IMR-90 (cell line): ENCODE results near the gene KRT71. TPM values are rescaled to one million over a fixed set of nuclear protein-coding genes. Genes with fewer than 3 reads are reported as not detected.

Experiments
- ATAC-seq: fragments of 200-7000 bp; cut with Tn5 transposase; 2 replicates; pipeline ENCODE4 v1.9.1; 2020; ENCODE audit warnings: low read depth, mild to moderate bottlenecking, moderate library complexity
- BruUV-seq: library from RNA; stranded (reverse); fragments of 400-500 nt; replicated peaks from 2 replicates; lab custom pipeline; 2021; lab: Mats Ljungman, UMichigan
- CTCF ChIA-PET: fragments of 300-600 bp; formaldehyde crosslinking; extraction: SDS; loops from one replicate; lab custom pipeline; 2021; ENCODE audit warnings: antibody characterized with exemption; lab: Yijun Ruan, JAX
- POLR2A ChIA-PET: fragments of 300-600 bp; sonication (Branson Sonifier 250); formaldehyde crosslinking; loops from one replicate; lab custom pipeline; 2022; ENCODE audit warnings: antibody characterized with exemption; ENCODE audit not compliant: unreplicated experiment; lab: Charles Lee
- DNase-seq: peaks from one replicate; pipeline ENCODE4 v3.0.0; 2013
- H2AFZ ChIP-seq: replicated peaks from 2 replicates; pipeline ENCODE3; 2013; ENCODE audit warnings: low read length, mild to moderate bottlenecking; ENCODE audit not compliant: poor library complexity
- H2AK5ac ChIP-seq: 2 replicates; pipeline ENCODE4 v1.6.1; 2013; ENCODE audit warnings: low read depth, low read length, inconsistent platforms
- H2AK9ac ChIP-seq: replicated peaks from 2 replicates; pipeline ENCODE3; 2013; ENCODE audit warnings: mild to moderate bottlenecking, low read depth, low read length, moderate library complexity; ENCODE audit not compliant: poor library complexity
- H2BK120ac ChIP-seq: 2 replicates; pipeline ENCODE4 v1.6.1; 2013; ENCODE audit warnings: low read depth, low read length, inconsistent platforms
- H2BK15ac ChIP-seq: 3 replicates; pipeline ENCODE4 v1.6.1; 2013; ENCODE audit warnings: low read depth, low read length, inconsistent platforms
- H2BK20ac ChIP-seq: 2 replicates; pipeline ENCODE4 v1.6.1; 2013; ENCODE audit warnings: low read depth, mild to moderate bottlenecking, inconsistent platforms, low read length, moderate library complexity
- H2BK5ac ChIP-seq: 2 replicates; pipeline ENCODE4 v1.6.1; 2013; ENCODE audit warnings: mild to moderate bottlenecking, low read depth, low read length, inconsistent platforms; ENCODE audit not compliant: poor library complexity, severe bottlenecking
- H3K14ac ChIP-seq: replicated peaks from 2 replicates; pipeline ENCODE4 v1.6.1; 2013; ENCODE audit warnings: low read depth, low read length, inconsistent platforms
- H3K18ac ChIP-seq: 2 replicates; pipeline ENCODE4 v1.6.1; 2013; ENCODE audit warnings: low read depth, low read length, control low read depth
- H3K23ac ChIP-seq: 2 replicates; pipeline ENCODE4 v1.6.1; 2013; ENCODE audit warnings: low read depth, low read length, inconsistent platforms
- H3K27ac ChIP-seq: 2 replicates; pipeline ENCODE4 v1.5.1; 2013; ENCODE audit warnings: mild to moderate bottlenecking, control low read depth, low read length; ENCODE audit not compliant: insufficient read depth
- H3K27me3 ChIP-seq: 2 replicates; pipeline ENCODE4 v1.6.1; 2013; ENCODE audit warnings: low read length; ENCODE audit not compliant: control insufficient read depth, insufficient read depth
- H3K36me3 ChIP-seq: 2 replicates; pipeline ENCODE4 v1.6.1; 2013; ENCODE audit warnings: low read length, mixed read lengths; ENCODE audit not compliant: control insufficient read depth, insufficient read depth
- H3K4ac ChIP-seq: 2 replicates; pipeline ENCODE4 v1.6.1; 2013; ENCODE audit warnings: low read depth, low read length, inconsistent platforms
- H3K4me1 ChIP-seq: 2 replicates; pipeline ENCODE4 v1.6.1; 2013; ENCODE audit warnings: low read length, mixed read lengths; ENCODE audit not compliant: control insufficient read depth, insufficient read depth
- H3K4me2 ChIP-seq: 2 replicates; pipeline ENCODE4 v1.6.1; 2013; ENCODE audit warnings: low read depth, mild to moderate bottlenecking, control low read depth, low read length, moderate library complexity
- H3K4me3 ChIP-seq: 2 replicates; pipeline ENCODE4 v1.5.1; 2013; ENCODE audit warnings: low read depth, mild to moderate bottlenecking, control low read depth, low read length, moderate library complexity; ENCODE audit not compliant: insufficient read depth
- H3K56ac ChIP-seq: 2 replicates; pipeline ENCODE4 v1.6.1; 2013; ENCODE audit warnings: low read length, inconsistent platforms; ENCODE audit not compliant: insufficient read depth; ENCODE audit errors: extremely low read depth
- H3K79me1 ChIP-seq, 2 experiments: 2 replicates each; pipeline ENCODE4 v1.6.1; 2013; ENCODE audit warnings: low read length in 2 of 2, inconsistent platforms in 1 of 2, low read depth in 1 of 2
- H3K9ac ChIP-seq: 2 replicates; pipeline ENCODE4 v1.6.1; 2013; ENCODE audit warnings: low read depth, low read length, control low read depth
- H3K9me1 ChIP-seq: 2 replicates; pipeline ENCODE4 v1.6.1; 2013; ENCODE audit warnings: low read length, inconsistent platforms; ENCODE audit not compliant: insufficient read depth
- H3K9me3 ChIP-seq: 2 replicates; pipeline ENCODE4 v1.6.1; 2013; ENCODE audit warnings: low read length; ENCODE audit not compliant: control insufficient read depth, insufficient read depth
- H4K20me1 ChIP-seq: 2 replicates; pipeline ENCODE4 v1.6.1; 2013; ENCODE audit warnings: low read length, inconsistent platforms; ENCODE audit not compliant: insufficient read depth
- H4K5ac ChIP-seq: 2 replicates; pipeline ENCODE4 v1.6.1; 2013; ENCODE audit warnings: mild to moderate bottlenecking, low read depth, low read length, control low read depth
- H4K8ac ChIP-seq, 2 experiments: 2 replicates each; pipeline ENCODE4 v1.6.1; 2013; ENCODE audit warnings: low read depth in 2 of 2, low read length in 2 of 2, control low read depth in 1 of 2, inconsistent platforms in 1 of 2
- H4K91ac ChIP-seq: 2 replicates; pipeline ENCODE4 v1.6.1; 2013; ENCODE audit warnings: low read depth, low read length, inconsistent platforms; ENCODE audit not compliant: insufficient read depth
- CHD1 ChIP-seq: IDR thresholded peaks from 2 replicates; pipeline ENCODE4 v1.6.1; 2012; ENCODE audit warnings: low read depth, low read length, improper control_type of control experiment
- FOS ChIP-seq: fragments of 150-350 bp; IDR thresholded peaks from 2 replicates; pipeline ENCODE4 v1.6.1; 2016; ENCODE audit warnings: low read depth, low read length
- MXI1 ChIP-seq: IDR thresholded peaks from 2 replicates; pipeline ENCODE4 v1.6.1; 2012; ENCODE audit warnings: low read depth, mild to moderate bottlenecking, low read length, moderate library complexity, borderline replicate concordance
- POLR2A ChIP-seq: IDR thresholded peaks from 2 replicates; pipeline ENCODE4 v1.6.1; 2012; ENCODE audit warnings: mild to moderate bottlenecking, low read depth, low read length
- RCOR1 ChIP-seq: IDR thresholded peaks from 2 replicates; pipeline ENCODE4 v1.6.1; 2012; ENCODE audit warnings: mild to moderate bottlenecking, low read length, improper control_type of control experiment; ENCODE audit not compliant: insufficient replicate concordance
- RFX5 ChIP-seq: IDR thresholded peaks from 2 replicates; pipeline ENCODE4 v1.8.0; 2012; ENCODE audit warnings: low read depth, mild to moderate bottlenecking, low read length, moderate library complexity
- WGBS, 2 experiments: methylation state at CpG; one replicate each; pipeline versions ENCODE4 v1.1.5 to v1.1.7; 2013; ENCODE audit warnings: missing lambda C conversion rate in 2 of 2; ENCODE audit not compliant: insufficient read length in 1 of 2; ENCODE audit errors: extremely low coverage in 2 of 2; 5-methylcytosine and 5-hydroxymethylcytosine counted together
- dilution Hi-C: fragments of 300-500 bp; cut with HindIII; formaldehyde crosslinking; loops from one replicate; pipeline ENCODE4 v1.14.3; 2018; ENCODE audit warnings: low sequenced_read_pairs; ENCODE audit not compliant: unreplicated experiment
- in situ Hi-C: fragments of 300-500 bp; cut with MboI; formaldehyde crosslinking; loops from 3 replicates; pipeline ENCODE4 v1.14.3; 2019; ENCODE audit warnings: low sequenced_read_pairs, inconsistent platforms, mixed read lengths
- intact Hi-C: fragments of 100-400 bp; cut with micrococcal nuclease; formaldehyde crosslinking; loops from 2 replicates; pipeline ENCODE4 v1.10.0; 2022
- polyA plus RNA-seq, 3 experiments: library from polyadenylated mRNA; depleted of rRNA; stranded (reverse); fragments of >200 nt; gene quantifications; 2 replicates each; pipeline ENCODE4 v1.2.3, GENCODE V29; 2012; ENCODE audit warnings: low replicate concordance in 1 of 3
- total RNA-seq: library from RNA; depleted of rRNA; stranded (reverse); fragments of >200 nt; gene quantifications from 2 replicates; pipeline ENCODE4 v1.2.3, GENCODE V29; 2012

KRT71 gene
- total and polyA plus RNA-seq, 2 of the 4 experiments (the other 2 are of a cell fraction): not detected

GRCh38 chr12:52517888-52518287 lies 35.1 kb downstream of the KRT71 start (continued):
- TF ChIP-seq RCOR1 (no peak), FOS (no peak)

- peaks cover 30% of the 10 kb centered on the region for H3K27me3 ChIP-seq
- intact Hi-C loops: no loop called here
- H3K27ac ChIP-seq: no peak overlapping the region
- no peak overlapping the region for H2BK15ac ChIP-seq
- no peaks in the 10 kb centered on the region for H3K9me1 ChIP-seq
- POLR2A ChIA-PET: no interaction called here
- dilution Hi-C loops: no loop called here
- no peak overlapping the region for H2AFZ ChIP-seq
- no TSS peak for BruUV-seq
- in situ Hi-C loops: no loop called here
- ATAC-seq: no peak
- H4K91ac ChIP-seq: no peak overlapping the region
- H3K9ac ChIP-seq: no peak overlapping the region
- H3K56ac ChIP-seq: no peak overlapping the region
- no peak overlapping the region for H2AK9ac ChIP-seq
- H4K8ac ChIP-seq: no peak overlapping the region
- no peaks in the 10 kb centered on the region for H3K4me1 ChIP-seq
- no peak overlapping the region for H2BK20ac ChIP-seq
- TF ChIP-seq RFX5 (no peak), POLR2A (no peak), CHD1 (no peak), MXI1 (no peak)
- H3K79me1 ChIP-seq: no peaks in the 10 kb centered on the region
- H3K4me3 ChIP-seq: no peak overlapping the region
- no peaks in the 10 kb centered on the region; the same call in 1 of the 2 replicates for H4K20me1 ChIP-seq
- no peak overlapping the region for H3K4ac ChIP-seq
- no peak overlapping the region for H3K4me2 ChIP-seq
- no peak overlapping the region for H3K14ac ChIP-seq
- no peak overlapping the region for H3K18ac ChIP-seq
- H2BK5ac ChIP-seq: no peak overlapping the region
- H3K23ac ChIP-seq: no peak overlapping the region
- H4K5ac ChIP-seq: no peak overlapping the region
- no peaks in the 10 kb centered on the region for H3K9me3 ChIP-seq
- CTCF ChIA-PET: interaction anchor here (0.8 kb wide), 1 partner anchor 16 kb away, joined by 3 read pairs; no protein-coding TSS in a partner anchor
- no peaks in the 10 kb centered on the region for H3K36me3 ChIP-seq
- DNase-seq: no peak
- WGBS, 2 experiments: 80% methylated on average over 1 of the region's 14 CpGs; no CpG with 5 or more reads in 1 of the 2 experiments
- no peak overlapping the region for H2AK5ac ChIP-seq
- H2BK120ac ChIP-seq: no peak overlapping the region
Measured at GRCh38 chr12:52517005-52517835, 35.7 kb downstream of the KRT71 start.
